GM19099 (cell line): ENCODE data around the gene CRELD2.

Experiments
- POLR2A ChIP-seq: IDR thresholded peaks from 3 replicates; pipeline ENCODE4 v1.6.1; 2011; ENCODE audit warnings: low read depth; ENCODE audit not compliant: insufficient read length; ENCODE audit errors: extremely low read depth

The CRELD2 gene

GRCh38 chr22:49960159-49961004 lies 41.9 kb downstream of the CRELD2 start, which contains the start of gene PIM3:
TSS of gene PIM3 (plus strand) at chr22:49960772. CDS start at chr22:49960948, 176 bp downstream.
- peak; percentile 90 for TF ChIP-seq POLR2A

- no peak for TF ChIP-seq POLR2A
Measured at GRCh38 chr22:49961005-49961600, 42.7 kb downstream of the CRELD2 start.

GRCh38 chr22:49961601-49962011 lies 43.2 kb downstream of the CRELD2 start:
- TF ChIP-seq POLR2A = no peak

- peak; percentile 28 for TF ChIP-seq POLR2A
Measured at GRCh38 chr22:49962012-49962750, 43.7 kb downstream of the CRELD2 start.

- TF ChIP-seq POLR2A = no peak
Measured at GRCh38 chr22:49962751-49963646, 44.6 kb downstream of the CRELD2 start.

GRCh38 chr22:49963647-49964026 lies 45.2 kb downstream of the CRELD2 start:
- no peak for TF ChIP-seq POLR2A

- TF ChIP-seq POLR2A = no peak
Measured at GRCh38 chr22:49964136-49965090, 46.0 kb downstream of the CRELD2 start.

GRCh38 chr22:49965091-49966040 lies 46.9 kb downstream of the CRELD2 start:
- no peak for TF ChIP-seq POLR2A

GRCh38 chr22:49966041-49966773 lies 47.8 kb downstream of the CRELD2 start:
- no peak for TF ChIP-seq POLR2A

- TF ChIP-seq POLR2A = no peak
Measured at GRCh38 chr22:49966774-49967705, 48.6 kb downstream of the CRELD2 start.
